SK-N-SH (cell line): ENCODE data around the gene TNFRSF1B.

Source experiments
- CHD2 ChIP-seq: fragments of 150-350 bp; IDR thresholded peaks from 2 replicates; pipeline ENCODE4 v1.6.1; 2018; ENCODE audit warnings: low read length; ENCODE audit not compliant: partially characterized antibody
- EP300 ChIP-seq, 2 experiments: IDR thresholded peaks; 2 replicates each; pipeline versions ENCODE4 v1.4.0 to v1.6.1; 2012; ENCODE audit warnings: borderline replicate concordance in 1 of 2, low read depth in 1 of 2, low read length in 1 of 2
- GABPA ChIP-seq: IDR thresholded peaks from 2 replicates; pipeline ENCODE4 v1.4.0; 2012; ENCODE audit warnings: low read depth, mild to moderate bottlenecking
- JUND ChIP-seq: IDR thresholded peaks from 2 replicates; pipeline ENCODE4 v1.4.0; 2012
- PBX3 ChIP-seq: IDR thresholded peaks from 2 replicates; pipeline ENCODE4; 2012
- POLR2AphosphoS5 ChIP-seq: IDR thresholded peaks from 2 replicates; pipeline ENCODE4 v1.6.1; 2012; ENCODE audit warnings: low read depth, low read length
- RFX5 ChIP-seq: IDR thresholded peaks from 2 replicates; pipeline ENCODE4 v1.6.1; 2012; ENCODE audit warnings: mild to moderate bottlenecking, improper control_type of control experiment, low read length
- TAF1 ChIP-seq: IDR thresholded peaks from 2 replicates; pipeline ENCODE4 v1.6.1; 2012; ENCODE audit warnings: low read depth, mild to moderate bottlenecking, low read length, moderate library complexity, borderline replicate concordance
- USF2 ChIP-seq: fragments of 150-350 bp; IDR thresholded peaks from 2 replicates; pipeline ENCODE4 v1.6.1; 2017; ENCODE audit warnings: antibody characterized with exemption, low read length, low read depth, borderline replicate concordance

GRCh38 chr1:12159816-12160215 is 7.0 kb upstream of the TNFRSF1B start:
- TF ChIP-seq GABPA (no peak), USF2 (no peak), JUND (no peak), CHD2 (no peak), TAF1 (no peak), RFX5 (no peak), PBX3 (no peak), EP300 (IDR thresholded peaks at IDR 0.05; ENCODE audit: borderline replicate concordance in 1 of 2, low read depth in 1 of 2, low read length in 1 of 2) (no peak), POLR2AphosphoS5 (no peak)
